Measurements from ENCODE around the gene CORIN. TPM values are rescaled to one million over a fixed set of nuclear protein-coding genes. Genes with fewer than 3 reads are reported as not detected.
"Not testable (repeated sequence)": the region's sequence is repeated elsewhere in the genome, so short reads cannot be mapped to it uniquely, and the experiment has no call there.

CORIN gene
- polyA plus RNA-seq, 3 donors: 4.8 to 5.6 (median 5.5) TPM

DNA sequence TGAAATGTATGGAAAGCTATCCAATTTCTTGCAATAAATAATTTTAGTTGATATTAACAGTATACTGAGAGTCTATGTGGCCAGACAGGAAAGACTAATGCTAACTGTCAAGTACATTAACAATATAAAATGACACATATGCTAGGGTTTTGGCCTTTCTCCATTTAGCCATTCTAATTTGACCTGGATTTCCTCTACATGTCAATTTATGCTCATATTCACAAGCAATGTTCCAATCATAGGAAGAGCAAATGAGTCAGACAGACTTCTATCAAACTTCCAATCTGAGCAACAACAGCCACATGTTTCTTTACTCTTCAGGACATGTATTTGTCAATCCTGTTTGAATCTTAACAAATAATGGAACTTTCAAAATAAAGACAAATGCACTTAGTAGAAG lies 53.6 kb downstream of the CORIN start:
- no peak for DNase-seq

DNA sequence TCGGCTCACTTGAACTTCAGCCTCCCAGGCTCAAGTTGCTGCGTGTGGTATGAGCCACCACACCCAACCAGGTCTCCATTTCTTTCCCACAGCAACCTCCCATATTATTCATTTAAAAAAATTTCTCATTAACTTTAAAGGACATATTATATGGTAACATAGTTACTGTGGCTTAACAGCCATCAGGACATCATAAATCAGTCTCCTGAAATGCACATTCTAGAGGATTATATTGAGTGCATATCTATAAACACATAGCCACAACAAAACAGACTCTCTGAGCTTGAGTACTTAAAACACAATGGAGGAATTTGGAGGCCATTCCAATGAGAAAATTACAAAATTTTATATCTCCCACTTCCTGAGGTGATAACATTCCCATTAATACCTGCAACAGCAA lies 61.5 kb downstream of the CORIN start:
- no peak for DNase-seq

DNA sequence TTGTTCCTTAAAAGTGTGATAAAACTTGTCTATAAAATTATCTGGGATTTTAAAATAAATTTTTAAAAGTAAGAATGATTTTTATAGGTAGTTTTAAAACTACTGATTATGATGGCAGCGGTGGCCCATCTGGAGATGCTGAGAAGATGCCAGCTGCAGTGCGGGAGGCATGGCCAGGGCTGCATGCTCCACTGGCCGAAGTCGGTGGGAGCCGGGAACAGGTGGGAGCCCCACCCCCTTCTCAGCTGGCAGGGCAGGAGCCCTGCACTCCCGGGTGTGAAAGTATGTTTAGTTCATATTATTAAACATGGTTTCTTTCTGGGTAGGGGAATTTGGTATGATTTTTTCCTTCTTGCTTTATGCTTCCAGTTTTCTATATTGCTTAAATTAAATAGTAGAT lies 63.8 kb downstream of the CORIN start:
- DNase-seq: no peak

DNA sequence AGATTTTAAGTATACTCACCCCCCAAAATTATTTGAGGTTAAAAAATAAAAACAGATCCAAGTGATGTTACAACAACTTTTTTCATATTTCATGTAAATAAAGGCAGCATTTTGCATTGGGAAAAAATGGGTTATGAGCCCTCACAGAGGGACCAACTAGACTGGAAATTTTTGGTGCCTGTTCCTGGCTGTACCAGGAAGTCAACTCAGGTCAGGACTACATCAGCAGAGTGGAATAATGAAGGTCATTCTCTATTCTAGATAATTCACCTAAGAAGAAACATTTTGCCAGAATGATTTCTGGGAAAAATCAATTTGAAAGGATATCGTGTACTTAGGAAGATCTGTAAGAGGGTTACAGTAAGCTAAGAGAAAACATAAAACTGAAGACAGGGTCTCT lies 66.8 kb downstream of the CORIN start:
- no peak for DNase-seq

DNA sequence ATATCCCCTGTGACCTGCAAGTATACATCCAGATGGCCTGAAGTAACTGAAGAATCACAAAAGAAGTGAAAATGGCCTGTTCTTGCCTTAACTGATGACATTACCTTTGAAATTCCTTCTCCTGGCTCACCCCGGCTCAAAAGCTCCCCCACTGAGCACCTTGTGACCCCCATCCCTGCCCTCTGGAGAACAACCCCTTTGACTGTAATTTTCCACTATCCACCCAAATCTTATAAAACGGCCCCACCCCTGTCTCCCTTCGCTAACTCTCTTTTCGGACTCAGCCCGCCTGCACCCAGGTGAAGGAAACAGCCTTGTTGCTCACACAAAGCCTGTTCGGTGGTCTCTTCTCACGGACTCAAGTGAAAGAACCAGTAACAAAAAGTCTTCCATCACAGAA lies 69.9 kb downstream of the CORIN start:
- not testable (repeated sequence) for DNase-seq

DNA sequence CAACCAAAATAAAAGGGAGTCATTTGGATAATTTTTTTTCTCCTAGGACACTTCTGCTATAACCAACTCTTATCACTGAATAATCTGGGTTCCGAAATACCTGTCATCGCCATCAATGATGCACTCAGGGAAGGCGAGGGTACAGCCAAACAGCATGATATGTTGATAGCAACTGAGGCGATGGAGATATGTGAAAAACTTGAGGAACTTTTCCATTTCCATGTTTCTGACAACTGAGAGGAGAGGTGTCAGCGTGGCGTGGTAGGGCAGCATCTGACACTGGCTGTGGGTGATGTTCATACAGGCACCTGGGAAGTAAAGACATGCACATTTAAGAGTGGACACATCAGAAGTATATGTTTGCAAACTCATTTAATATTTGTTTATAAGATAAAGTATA lies 74.6 kb downstream of the CORIN start:
- no peak for DNase-seq

DNA sequence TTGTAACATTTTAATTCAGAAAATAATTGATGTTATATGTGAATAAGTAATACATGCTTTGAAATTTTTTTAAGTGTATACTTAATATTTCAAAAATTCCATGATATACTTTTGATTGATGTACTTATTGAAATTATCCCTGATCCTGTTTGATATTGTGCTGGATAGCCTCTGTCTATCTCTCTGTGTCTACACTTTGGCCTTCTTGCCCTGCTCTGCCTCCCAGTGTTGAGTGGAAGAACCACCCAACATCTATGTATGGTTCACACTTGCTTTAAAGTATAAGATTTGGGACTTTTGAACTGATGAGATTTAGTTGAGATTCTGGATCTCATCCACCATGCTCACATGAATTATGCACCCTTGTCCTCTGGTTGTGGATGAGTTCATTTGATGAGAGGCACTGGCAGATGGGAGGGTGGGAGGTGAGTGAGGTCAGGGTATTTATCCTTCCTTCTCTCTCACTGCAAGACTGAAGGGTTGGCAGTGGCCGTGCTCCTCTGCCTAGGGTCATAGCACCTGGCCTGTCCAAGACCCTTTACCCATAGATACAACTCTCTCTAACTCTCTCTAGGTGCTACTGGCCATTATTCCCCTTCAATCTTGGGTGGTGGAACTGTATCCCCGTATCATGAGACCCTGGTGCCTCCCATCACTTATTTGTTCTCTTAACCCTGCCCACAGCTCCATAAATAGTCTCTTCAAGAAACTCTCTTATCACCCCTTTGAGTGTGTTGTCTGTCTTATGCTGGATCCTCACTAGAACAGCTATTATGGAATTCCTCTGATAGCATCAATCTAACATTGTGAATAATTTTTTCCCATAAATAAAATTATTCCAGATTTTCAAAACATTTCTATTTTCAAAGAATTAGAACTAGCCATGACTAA lies 75.2 kb downstream of the CORIN start:
- no peak for DNase-seq

DNA sequence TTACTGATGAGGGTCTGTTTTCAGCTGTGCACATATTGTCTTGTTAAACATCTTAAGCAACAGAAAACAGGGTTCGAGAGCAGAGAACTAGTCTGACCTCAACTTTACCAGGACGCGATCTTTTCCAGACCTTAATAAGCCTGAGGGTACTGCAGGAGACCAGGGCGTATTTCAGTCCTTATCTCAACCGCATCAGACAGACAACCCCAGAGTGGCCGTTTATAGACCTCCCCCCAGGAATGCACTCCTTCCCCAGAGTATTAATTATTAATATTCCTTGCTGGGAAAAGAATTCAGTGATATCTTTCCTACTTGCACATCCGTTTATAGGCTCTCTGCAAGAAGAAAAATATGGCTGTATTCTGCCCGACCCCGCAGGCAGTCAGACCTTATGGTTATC lies 84.6 kb downstream of the CORIN start:
- DNase-seq: not testable (repeated sequence)

DNA sequence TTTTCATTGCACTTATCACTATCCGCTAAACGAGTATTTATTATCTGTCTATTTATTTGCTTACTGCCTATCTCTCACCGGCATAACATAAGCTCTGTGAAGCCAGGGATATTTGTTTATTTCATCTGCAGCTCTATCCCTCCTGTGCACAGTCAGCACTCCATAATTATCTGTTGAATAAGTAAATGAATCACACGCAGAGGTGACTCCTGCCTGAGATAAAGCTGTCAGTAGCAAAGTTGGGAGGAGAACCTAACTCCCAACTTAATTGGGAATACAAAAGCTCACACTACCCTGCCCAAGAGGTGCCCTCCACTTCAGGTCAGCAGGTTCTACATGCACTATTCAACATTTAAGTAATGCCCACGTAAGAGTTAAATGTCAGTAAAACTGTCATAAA lies 85.7 kb downstream of the CORIN start:
- no peak for DNase-seq

DNA sequence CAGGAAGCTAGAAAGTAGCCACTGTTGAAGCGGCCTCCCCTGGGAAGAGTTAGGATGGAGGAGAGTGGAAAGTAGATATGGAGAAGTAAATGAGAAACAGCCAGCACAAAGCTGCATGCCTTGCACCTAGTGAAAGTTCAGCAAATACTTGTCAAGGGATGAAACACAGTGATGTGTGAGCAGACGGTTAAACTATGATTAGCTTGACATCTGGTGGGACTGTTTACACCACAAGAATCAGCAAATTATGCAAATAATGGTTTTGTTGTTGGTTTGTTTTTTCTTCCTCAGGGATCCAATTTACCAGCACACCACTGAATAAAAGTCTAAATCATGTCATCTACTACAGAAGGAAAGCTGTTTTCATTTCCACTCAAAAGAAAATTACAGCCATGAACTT lies 87.1 kb downstream of the CORIN start:
- DNase-seq: no peak

DNA sequence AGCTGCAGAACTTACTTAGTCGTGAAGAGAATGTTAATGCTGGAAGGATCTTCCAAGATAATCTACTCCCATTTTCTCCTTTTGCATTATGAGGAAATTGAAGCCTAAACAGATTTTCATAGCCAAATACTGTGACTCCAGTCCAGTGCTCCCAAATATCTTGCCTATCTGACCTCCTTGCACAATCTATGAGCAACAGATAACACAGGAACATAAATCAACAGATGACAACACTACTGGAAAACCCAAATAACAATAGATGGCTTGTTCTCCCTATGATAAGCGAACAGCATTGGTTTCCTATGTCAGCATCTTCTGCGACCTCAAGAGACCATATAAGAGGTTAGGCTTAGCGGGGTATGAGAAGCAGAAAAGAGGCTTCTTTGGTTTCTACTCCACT lies 88.0 kb downstream of the CORIN start:
- no peak for DNase-seq

DNA sequence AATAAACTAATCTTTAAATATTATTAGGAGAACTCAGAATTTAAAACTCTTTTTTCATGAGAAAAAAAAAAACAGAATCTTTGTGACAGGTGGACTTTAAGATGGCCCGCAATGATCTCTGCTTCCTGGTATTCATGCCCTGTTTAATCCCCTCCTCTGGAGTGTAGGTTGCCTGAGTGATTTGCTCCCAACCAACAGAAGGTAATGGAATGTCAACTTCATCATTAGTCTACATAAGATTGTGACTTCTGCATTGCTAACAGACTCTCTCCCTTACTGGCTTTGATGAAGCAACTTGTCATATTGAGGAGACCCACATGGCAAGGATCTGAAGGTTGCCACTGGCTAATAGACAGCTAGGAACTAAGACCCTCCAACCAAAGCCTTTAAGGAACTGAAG lies 88.8 kb downstream of the CORIN start:
- DNase-seq: no peak

DNA sequence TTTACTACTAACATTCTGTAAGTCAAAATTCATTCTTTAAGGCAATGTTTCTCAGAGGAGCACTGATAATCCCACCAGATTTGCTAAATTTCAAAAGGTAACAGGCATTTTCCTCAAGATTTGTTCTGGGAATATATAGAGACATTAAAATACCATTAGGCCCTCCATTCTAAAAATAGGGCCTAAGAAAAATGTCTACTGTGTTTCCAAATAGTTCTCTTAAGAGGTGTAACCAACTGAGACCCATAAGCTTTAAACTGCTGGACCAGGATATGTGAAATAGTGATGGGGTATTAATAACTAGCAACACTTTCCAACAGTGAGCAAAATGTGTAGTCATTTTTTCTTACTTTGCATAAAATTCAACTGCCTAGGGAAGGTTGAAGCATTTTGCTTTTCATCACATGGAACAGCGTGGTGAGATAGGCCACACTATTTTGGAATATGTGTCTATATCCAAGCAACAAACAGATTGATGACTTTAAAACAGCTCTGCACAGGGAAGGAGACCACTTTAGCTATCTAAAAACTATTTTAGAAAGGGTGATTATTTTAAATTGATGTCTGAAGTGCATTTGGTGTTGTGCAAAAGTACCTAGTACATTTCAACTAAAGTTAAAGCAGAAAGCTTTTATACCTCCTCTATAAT lies 89.9 kb downstream of the CORIN start:
- DNase-seq: no peak

DNA sequence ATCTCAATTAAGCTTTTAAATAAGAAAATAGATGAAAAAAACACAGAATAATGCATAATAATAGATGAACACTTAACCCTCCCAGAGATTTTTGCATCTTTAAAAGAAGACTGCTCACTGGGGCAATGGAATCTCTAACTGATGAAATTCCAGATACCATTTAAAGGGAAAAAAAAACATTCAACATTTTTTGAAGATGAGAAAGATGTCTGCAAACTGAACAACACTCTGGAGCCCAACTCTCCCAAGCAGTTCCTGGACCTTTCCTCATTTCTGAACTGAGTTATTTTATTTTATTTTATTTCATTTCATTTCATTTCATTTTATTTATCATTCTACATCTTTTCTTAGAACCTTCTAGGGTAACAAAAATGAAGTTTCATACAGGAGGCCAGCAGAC lies 90.7 kb downstream of the CORIN start:
- DNase-seq: no peak

DNA sequence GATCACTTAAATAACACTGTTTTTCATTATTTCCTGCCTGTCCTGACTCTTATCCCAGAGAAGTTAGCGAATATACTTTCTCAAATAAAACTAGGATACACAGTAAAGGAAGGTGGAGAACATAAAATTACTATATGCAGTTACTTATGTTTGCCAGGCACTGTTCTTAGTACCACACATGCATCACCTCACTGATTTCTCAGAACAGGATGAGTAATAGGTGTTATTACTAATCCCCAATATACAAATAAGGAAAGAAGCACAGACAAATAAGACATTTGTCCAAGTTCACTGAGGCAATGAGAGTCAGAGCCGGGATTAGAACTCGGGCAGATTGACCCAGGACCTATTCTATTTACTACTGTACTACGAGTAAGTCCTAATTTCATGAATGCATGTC lies 91.7 kb downstream of the CORIN start:
- DNase-seq: no peak

DNA sequence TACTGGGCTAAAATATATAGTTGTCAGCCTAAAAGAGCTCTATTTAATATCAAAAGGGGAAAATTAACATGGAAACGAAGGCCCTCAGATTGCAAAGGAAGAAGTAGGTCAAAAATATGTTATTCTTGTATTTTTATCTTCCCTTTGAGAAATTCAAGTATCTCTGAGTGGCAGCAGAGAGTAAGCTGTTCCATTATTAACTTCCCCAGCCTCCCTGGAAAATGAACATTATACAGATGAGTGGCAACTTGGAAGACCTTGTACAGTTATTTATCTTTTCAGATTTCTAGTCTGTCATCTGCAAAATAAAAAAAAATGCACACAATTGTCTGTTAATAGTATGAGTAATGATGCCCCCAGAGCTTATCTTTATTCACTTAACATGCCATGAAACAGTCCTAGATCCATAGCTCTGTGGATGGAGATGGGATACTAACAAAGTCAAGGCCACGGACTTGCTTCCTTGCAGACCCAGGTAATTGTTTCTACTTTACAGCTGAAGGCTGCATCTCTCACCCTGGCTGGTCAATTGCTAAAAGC lies 93.0 kb downstream of the CORIN start:
- no peak for DNase-seq

DNA sequence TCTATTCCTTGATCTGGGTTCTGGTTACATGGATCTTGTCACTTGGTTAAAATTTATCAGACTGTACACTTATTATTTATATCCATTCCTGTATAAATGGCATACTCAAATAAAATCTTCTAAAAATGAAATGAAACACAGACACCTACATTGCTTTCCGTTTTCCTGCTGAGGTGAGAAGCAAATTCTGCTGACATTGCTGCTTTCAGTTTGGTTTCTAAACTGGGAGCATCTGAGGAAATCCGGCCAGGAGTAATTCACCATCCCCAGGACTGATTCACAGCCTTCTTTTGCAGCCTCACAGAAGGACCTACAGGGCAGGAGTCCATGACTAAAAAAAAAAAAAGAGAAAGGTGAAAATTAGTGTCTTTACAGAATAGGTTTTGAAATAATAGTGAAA lies 93.6 kb downstream of the CORIN start:
- DNase-seq: no peak

DNA sequence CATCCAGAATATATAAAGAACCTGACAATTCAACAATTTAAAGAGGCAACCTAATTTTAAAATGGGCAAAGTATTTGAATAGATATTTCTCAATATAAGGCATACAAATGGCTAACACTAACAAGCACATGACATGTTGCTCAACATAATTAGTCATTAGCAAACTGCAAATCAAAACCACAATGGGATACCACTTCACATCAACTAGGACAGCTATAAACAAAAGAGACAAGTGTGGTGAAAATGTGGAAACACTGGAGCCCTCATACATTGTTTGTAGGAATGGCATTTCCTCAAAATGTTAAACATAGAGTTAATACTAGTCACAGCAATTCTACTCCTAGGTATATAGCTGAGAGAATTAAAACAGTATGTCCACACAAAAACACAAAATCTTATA lies 96.7 kb downstream of the CORIN start:
- no peak for DNase-seq

DNA sequence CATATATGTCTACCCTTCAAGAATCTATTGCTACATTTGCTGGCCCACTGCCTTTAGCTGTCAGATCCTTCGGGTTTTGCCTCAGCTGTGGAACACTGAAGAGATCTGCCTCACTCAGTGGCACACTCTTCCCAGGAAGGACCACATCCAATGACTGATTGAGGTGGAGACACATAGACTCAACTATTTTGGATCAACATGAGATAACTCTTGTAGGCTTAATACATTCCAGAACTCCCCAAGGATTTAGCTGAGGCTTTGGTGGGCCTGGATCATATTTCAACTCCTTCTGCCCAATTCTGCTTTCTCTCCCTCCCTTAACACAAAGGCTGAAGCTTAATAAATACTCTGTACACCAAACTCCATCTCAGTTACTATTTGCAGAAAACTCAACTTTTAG lies 100.5 kb downstream of the CORIN start:
- DNase-seq: no peak

DNA sequence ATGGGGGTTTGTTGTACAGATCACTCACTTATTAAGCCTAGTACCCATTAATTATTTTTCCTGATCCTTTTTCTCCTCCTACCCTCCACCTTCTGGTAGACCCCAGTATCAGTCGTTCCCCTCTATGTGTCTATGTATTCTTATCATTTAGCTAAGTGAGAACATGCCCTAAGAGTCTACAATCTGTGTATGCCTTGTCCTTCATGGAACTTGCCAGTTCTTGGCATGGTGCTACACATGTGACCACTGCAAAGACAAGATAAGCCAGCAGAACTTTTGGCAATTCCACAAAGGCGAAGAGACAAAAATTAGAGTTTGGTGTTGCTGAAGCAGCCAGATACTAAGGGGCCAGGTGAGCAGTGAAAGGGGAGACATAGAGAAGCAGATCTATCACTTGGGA lies 101.3 kb downstream of the CORIN start:
- DNase-seq: no peak

DNA sequence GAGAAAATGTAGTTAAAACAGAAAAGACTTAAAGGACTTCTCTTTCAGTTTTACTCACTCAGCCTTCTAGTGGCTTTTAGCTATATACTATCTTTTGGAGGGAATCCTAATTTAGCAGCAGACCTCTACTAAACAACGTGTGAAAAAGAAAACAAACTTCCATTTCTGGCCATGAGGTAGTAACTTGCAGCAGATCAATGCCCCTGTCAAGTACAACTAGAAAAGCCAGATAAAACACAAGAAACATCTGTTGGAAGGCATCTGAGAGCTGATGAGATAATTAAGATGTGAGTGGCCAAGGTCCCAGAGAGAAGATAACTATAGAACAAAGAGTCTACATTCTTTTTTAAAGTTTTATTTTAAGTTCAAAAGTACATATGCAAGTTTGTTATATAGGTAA lies 101.7 kb downstream of the CORIN start:
- DNase-seq: no peak

DNA sequence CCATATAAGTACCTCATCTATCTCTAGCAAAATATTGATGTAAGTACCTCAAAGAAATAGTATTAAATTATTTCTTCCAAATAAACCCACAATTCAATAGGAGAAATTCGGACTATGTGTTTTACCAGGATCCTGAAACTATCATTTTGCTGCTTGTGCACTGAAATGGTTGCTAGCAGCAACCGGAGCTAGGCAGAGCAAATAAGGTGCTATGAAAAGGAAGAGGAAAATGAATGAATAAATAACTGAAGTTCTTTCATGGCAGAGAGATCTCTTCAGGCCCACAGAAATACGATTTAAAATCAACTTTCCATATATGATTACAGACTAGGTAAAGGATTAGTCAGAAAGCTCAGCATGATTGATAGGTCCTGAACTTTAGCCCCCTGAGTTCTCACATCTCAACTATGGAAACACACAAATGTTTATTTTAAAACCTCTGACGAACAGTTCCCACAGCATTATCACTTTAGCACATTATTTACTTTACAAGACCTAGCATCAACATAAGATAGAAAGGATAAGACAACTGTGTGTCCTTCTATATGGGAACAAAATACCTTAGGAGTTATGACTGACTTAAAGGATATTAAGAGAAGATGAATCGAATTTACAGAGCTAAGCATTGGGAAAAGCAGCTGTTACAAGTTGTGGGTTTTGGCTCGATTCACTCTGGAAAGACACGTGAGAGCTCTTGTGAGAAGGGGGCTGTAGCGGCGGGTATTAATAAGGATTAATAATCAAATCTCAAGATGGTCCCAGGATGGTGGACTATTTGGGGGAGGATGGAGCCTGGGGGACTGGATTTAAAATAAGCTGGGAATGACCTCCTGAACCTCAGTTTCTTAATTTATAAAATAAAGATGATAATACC lies 104.3 kb downstream of the CORIN start:
- DNase-seq: no peak

Data from renal pelvis (tissue), 4 donors.